Measurements from ENCODE around the gene ZNF134.

Gene ZNF134

GRCh38 chr19:57623091-57623490, 9.0 kb downstream of the ZNF134 start:
- POLR2A ChIA-PET = no interaction called here
- peaks cover 19% of the 10 kb centered on the region for H3K9me3 ChIP-seq (ENCODE audit: control insufficient read depth, insufficient read depth, low read depth, low read length)
- no peak overlapping the region for H3K27ac ChIP-seq (ENCODE audit: extremely low read depth, low read depth, low read length)
- CTCF ChIA-PET = interaction anchor here (0.7 to 1.0 kb wide), 2 partner anchors 95 to 280 kb away, joined by 3 read pairs; no protein-coding TSS in a partner anchor
- TF ChIP-seq ZNF416 (tag by site-specific recombination; IDR thresholded peaks at IDR 0.05) (no peak), ZNF621 (tag by site-specific recombination; IDR thresholded peaks at IDR 0.05) (no peak), ZNF747 (tag by site-specific recombination; IDR thresholded peaks at IDR 0.05) (no peak), TCF7L2 (IDR thresholded peaks at IDR 0.05; ENCODE audit: borderline replicate concordance, low read depth, low read length) (no peak), KLF16 (tag by site-specific recombination; IDR thresholded peaks at IDR 0.05) (no peak)
- no peaks in the 10 kb centered on the region for H3K4me1 ChIP-seq (ENCODE audit: control insufficient read depth, insufficient read depth, low read length)
- peaks cover 32 to 67% of the 10 kb centered on the region in 2 experiments for H3K36me3 ChIP-seq (ENCODE audit: control insufficient read depth in 2 of 2, insufficient read depth in 1 of 2, low read length in 2 of 2)
- H3K4me3 ChIP-seq (ENCODE audit: low read depth, low read length) = no peak overlapping the region

- H3K4me3 ChIP-seq (ENCODE audit: low read depth, low read length) = peak within 1 kb of the TSS; percentile 80
- no peaks in the 10 kb centered on the region; the same call in 1 of the 2 replicates for H3K9me3 ChIP-seq (ENCODE audit: control insufficient read depth, insufficient read depth, low read depth, low read length)
- POLR2A ChIA-PET = interaction anchor here (0.5 to 2.5 kb wide), 9 partner anchors 19 to 244 kb away, joined by 3 to 10 read pairs (median 4); partner anchors contain the start of genes ZNF134, ZNF416, ZNF548 and ZNF551
- H3K4me1 ChIP-seq (ENCODE audit: control insufficient read depth, insufficient read depth, low read length) = 0 out of 2 replicates have a peak, but pooled peaks cover 2% of the 10 kb centered on the region
- no peak within 1 kb of the TSS; the same call in 1 of the 2 replicates for H3K27ac ChIP-seq (ENCODE audit: extremely low read depth, low read depth, low read length)
- CTCF ChIA-PET = interaction anchor here (0.5 to 1.1 kb wide), 3 partner anchors 9 to 523 kb away, joined by 3 read pairs; no protein-coding TSS in a partner anchor
- peaks cover 27 to 36% of the 10 kb centered on the region in 2 experiments for H3K36me3 ChIP-seq (ENCODE audit: control insufficient read depth in 2 of 2, insufficient read depth in 1 of 2, low read length in 2 of 2)
- TF ChIP-seq ZIC2 (tag by site-specific recombination; IDR thresholded peaks at IDR 0.05) = peak; percentile 39; the same call in 1 of the 2 replicates
- TF ChIP-seq SP2 (tag by site-specific recombination; IDR thresholded peaks at IDR 0.05) = peak; percentile 94
- TF ChIP-seq PBX3 (CRISPR knock-in tag; IDR thresholded peaks at IDR 0.05) = peak; percentile 99
- peak; percentile 69 for TF ChIP-seq KLF1 (tag by site-specific recombination; IDR thresholded peaks at IDR 0.05)
- peak; percentile 94 for TF ChIP-seq ZNF76 (tag by site-specific recombination; IDR thresholded peaks at IDR 0.05; ENCODE audit: borderline replicate concordance, low read depth)
- TF ChIP-seq ZBTB10 (tag by site-specific recombination; IDR thresholded peaks at IDR 0.05) = 0 out of 2 replicates have a peak, but pooled peaks have one; percentile 56
- TF ChIP-seq ZBTB17 (tag by site-specific recombination; IDR thresholded peaks at IDR 0.05) = peak; percentile 34; the same call in 1 of the 2 replicates
- no peak for TF ChIP-seq WT1 (tag by site-specific recombination; IDR thresholded peaks at IDR 0.05)
- no peak for TF ChIP-seq ZNF350 (tag by site-specific recombination; IDR thresholded peaks at IDR 0.05)
- TF ChIP-seq ZXDB (tag by site-specific recombination; IDR thresholded peaks at IDR 0.05) = peak; percentile 78; the same call in 1 of the 2 replicates
- TF ChIP-seq ZSCAN18 (tag by site-specific recombination; IDR thresholded peaks at IDR 0.05) = no peak
- no peak for TF ChIP-seq REPIN1 (tag by site-specific recombination; IDR thresholded peaks at IDR 0.05; ENCODE audit: low read depth)
- no peak for TF ChIP-seq ZNF146 (tag by site-specific recombination; IDR thresholded peaks at IDR 0.05)
- peak; percentile 46 for TF ChIP-seq ZBTB8A (tag by site-specific recombination; IDR thresholded peaks at IDR 0.05)
- peak; percentile 90 for TF ChIP-seq ZFHX2 (tag by site-specific recombination; conservative IDR thresholded peaks at IDR 0.05)
- peak; percentile 83 for TF ChIP-seq KLF9 (tag by site-specific recombination; IDR thresholded peaks at IDR 0.05; ENCODE audit: low read depth)
- no peak for TF ChIP-seq ZNF214 (tag by site-specific recombination; IDR thresholded peaks at IDR 0.05; ENCODE audit: borderline replicate concordance)
- no peak for TF ChIP-seq PRDM1 (tag by site-specific recombination; IDR thresholded peaks at IDR 0.05)
- TF ChIP-seq ZNF514 (tag by site-specific recombination; IDR thresholded peaks at IDR 0.05) = no peak
- peak; percentile 73 for TF ChIP-seq GLIS2 (tag by site-specific recombination; IDR thresholded peaks at IDR 0.05)
- no peak for TF ChIP-seq BCL11B (tag by site-specific recombination; IDR thresholded peaks at IDR 0.05; ENCODE audit: low read depth)
- TF ChIP-seq SCRT2 (tag by site-specific recombination; IDR thresholded peaks at IDR 0.05) = 0 out of 2 replicates have a peak, but pooled peaks have one; percentile 42
- TF ChIP-seq YY2 (tag by site-specific recombination; IDR thresholded peaks at IDR 0.05) = peak; percentile 77
- peak; percentile 74 for TF ChIP-seq EGR2 (tag by site-specific recombination; IDR thresholded peaks at IDR 0.05; ENCODE audit: low read depth)
Observed at GRCh38 chr19:57632987-57633831, 19.2 kb downstream of the ZNF134 start, which contains the start of gene ZNF211. TSS of gene ZNF211 (plus strand) at chr19:57633168. CDS start at chr19:57633347, 179 bp downstream.

All from HEK293 (cell line).